GM18520 (cell line): ENCODE data around the gene FYTTD1.
"Not testable (repeated sequence)": the region's sequence is repeated elsewhere in the genome, so short reads cannot be mapped to it uniquely, and the experiment has no call there.

Experiments
- ATAC-seq: cut with Tn5 transposase; IDR thresholded peaks from one replicate; pipeline ENCODE4 v1.9.1; 2021; ENCODE audit not compliant: unreplicated experiment

Gene FYTTD1, protein sequence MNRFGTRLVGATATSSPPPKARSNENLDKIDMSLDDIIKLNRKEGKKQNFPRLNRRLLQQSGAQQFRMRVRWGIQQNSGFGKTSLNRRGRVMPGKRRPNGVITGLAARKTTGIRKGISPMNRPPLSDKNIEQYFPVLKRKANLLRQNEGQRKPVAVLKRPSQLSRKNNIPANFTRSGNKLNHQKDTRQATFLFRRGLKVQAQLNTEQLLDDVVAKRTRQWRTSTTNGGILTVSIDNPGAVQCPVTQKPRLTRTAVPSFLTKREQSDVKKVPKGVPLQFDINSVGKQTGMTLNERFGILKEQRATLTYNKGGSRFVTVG

DNA sequence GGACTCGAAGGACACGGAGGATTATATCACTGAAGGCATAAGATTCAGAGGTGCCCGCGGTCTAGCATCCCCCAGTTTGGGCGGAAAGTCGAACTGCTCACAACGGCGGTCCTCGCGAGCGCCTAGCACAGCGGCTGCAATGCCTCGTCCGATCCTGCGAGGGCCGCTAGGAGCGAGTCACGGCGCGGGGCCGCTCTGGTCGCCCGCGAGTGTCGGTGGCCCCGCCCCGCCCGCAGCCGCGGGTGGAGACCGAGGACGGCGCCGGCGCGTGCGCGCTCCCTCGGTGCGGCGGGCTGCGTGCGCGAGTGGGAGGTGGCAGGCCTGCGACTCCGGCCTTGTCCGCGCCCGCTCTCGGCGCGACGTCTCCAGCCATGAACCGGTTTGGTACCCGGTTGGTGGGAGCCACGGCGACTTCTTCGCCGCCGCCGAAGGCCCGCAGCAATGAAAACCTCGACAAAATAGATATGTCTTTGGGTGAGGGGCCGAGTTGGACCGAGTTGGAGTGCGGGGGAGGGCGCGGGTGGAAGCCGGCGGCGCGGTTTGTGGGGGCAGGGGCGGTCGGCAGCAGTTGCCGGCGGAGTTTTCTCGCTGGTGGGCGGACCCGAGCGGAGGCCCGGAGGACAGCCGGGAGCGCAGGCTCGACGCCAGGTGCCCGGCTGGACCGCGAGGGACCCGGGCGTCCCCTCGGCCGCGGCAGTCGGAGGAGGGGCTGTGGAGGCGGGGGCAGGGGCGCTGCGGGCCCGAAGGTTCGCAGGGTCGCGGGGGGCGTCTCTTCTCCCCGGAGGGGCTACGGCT, at the start of gene FYTTD1:
TSS of gene FYTTD1 (plus strand) at position 283 of the 795 bp plus-strand sequence. CDS start at position 372, 89 bp downstream.
- peak; percentile 64 for ATAC-seq

DNA sequence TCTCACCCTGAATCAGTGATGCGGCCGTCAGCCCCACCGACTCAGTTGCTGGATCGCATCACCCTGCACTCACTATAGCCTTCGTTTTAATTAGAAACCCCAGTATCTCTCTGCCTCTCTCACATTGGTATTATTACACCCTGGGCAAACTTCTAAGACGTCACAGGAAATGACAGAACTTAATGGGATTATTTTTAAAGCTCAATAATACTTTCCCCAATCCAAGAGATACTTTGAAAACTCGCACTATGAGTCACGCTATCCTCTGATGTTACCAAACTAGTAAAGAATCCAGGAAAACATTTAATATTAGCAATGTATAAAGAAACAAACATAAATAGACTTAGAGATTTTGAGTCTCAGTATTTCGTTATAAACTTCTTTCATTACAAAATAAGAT, 49.6 kb upstream of the FYTTD1 start:
- ATAC-seq, result no peak

DNA sequence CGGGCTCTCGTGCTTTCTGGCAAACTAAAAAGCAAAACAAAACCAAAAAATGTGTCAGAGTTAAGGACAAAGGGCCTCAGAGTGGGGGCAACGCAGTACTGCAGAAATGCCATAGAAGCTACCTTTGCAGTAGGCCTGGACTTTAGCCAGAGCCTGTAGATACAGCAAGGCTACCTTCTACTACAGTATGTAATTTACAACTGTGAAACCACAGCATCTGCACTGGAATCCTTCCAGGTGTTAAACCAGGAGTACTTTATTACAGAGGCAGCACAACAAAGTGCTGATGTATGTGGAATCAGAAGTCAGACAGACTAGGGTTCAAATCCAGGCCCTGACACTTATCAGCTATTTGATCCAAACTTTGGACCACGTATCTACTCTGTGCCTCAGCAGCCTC, 47.8 kb upstream of the FYTTD1 start:
- ATAC-seq, result no peak

DNA sequence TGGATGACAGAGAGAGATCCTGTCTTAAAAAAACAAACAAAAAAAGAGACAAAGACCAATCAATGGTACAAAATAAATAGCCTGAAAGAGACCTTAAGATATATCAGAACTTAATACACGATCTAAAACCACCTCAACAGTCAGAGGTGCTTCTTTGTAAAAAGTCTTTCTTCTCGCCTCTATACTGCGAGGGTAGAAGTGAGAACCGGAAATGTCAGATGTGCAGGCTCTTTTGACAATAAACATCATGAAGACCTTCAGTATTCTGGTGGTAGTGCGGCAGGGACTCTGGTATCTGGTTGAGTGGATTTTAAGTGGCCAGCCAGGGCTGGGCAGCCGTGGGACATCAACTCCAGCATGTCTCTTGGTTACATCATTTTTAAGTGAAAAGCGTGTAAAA, 43.0 kb upstream of the FYTTD1 start:
- ATAC-seq, result no peak

DNA sequence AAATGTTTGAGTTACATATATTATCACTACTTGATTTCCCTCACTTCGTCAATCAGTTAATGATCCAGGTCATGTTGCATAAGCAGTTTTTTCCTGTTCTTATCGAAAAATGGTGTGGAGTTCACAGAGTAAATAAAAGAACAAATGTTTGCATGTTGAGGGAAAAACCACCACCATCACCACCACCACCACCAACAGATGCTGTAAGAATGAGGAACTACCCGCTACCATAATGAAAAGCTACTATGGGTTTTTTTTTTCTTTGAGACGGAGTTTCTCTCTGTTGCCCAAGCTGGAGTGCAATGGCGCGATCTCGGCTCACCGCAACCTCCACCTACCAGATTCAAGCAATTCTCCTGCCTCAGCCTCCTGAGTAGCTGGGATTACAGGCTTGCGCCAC, 40.5 kb upstream of the FYTTD1 start:
- ATAC-seq, result no peak

DNA sequence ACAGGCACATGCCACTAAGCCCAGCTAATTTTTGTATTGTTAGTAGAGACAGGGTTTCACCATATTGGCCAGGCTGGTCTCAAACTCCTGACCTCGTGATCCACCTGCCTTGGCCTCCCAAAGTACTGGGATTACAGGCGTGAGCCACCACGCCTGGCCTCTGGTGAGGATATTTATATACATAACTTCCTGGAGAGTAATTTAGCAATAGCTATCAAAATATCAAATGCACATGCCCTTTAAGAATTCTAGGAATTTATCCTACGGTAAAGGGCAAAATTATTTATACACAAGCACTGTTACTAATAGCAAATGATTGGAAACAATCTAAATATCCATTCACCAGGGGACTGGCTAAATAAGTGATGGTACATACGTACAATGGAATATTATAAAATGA, 38.7 kb upstream of the FYTTD1 start:
- not testable (repeated sequence) for ATAC-seq

DNA sequence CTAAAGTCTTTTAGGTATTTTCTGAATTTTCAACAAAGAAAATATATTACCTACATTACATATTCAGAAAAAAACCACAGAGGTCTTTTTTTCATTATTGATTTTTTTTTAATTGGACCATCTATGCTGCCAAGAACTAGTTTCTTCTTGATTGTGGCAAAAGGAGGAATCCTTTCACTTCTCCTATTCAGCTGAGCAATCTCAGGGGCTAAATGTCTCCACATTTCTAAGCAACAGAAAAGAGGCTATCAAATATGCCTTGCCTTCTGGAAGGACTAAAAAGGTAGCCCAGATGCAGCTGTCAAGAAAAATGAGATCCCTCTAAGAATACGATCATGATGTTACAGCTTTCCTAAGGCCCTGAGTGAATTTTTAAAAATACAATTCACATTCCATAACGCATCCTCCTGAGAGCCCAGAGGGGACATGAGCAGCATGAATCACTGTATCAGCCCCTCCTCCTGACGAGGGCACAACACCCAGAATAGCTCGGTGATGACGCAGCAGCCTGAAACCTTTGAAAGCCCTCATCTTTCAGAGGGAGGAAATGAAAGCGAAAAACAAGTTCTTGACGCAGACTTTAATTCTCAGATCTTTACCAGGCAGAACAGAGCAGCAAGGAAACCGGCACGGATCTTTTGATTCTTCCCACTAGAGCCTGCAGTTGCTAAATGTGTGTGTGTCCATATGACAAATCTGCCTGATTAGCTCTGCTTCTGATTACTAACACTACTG, 37.5 kb upstream of the FYTTD1 start:
- ATAC-seq, result peak; percentile 83

DNA sequence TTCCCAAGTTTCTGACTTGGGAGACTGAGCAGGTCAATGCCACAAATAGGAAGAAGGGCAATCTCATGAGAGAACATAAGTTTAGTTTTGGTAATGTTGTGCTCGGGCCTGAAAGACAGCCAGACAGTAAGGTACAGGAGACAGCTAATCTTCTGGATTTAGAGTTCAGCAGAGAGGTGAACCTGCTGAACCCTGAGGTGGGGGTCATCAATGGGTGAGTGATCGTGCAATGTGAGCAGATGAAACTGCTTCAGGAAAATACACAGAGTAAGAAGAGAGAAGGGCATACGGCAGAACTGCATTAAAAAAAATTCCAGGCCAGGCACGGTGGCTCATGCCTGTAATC, 36.2 kb upstream of the FYTTD1 start:
- no peak for ATAC-seq

DNA sequence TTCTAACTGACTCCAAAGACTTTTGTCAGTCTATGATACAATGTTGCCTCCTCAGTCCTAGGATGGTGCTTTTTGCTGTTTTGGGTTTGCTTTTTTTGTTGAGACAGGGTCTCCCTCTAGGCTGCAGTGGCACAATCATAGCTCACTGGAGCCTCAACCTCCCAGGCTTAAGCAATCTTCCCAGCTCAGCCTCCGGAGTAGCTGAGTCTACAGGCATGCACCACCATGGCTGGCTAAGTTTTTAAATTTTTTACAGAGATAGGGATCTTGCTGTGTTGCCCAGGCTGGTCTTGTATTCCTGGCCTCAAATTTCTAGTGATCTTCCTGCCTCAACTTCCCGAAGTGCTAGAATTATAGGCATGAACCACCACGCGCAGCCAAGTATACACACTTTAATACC, 35.4 kb upstream of the FYTTD1 start:
- no peak for ATAC-seq

DNA sequence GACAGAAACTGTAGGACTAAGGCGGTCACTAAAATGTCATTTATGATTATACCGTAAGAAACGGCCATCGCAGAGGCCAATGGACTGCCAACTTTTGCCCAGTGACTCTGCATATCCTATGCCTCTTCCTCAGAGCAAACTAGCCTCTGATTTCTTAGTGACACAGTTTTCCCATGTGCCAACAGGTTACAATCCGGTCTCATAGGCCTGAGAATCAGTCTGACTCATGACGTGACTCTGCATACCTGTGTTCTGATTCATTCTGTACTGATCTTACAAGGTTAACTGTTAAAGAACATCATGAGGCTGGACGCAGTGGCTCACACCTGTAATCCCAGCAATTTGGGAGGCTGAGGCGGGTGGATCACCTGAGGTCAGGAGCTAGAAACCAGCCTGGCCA, 30.8 kb upstream of the FYTTD1 start:
- no peak for ATAC-seq

DNA sequence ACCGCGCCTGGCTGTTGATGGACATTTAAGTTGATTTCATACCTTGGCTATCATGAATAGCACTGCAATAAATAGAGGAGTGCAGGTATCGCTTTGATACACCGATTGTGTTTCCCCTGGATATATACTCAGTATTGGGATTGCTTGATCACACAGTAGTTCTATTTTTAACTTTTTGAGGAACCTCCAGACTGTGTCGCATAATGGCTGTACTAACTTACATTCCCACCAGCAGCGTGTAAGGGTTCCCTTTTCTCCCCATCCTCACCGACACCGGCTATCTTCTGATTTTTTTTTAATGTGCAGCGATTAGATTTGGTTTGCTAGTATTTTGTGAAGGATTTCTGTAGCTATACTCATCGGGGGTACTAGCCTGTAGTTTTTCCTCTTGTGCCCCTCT, 29.0 kb upstream of the FYTTD1 start:
- ATAC-seq, result no peak

DNA sequence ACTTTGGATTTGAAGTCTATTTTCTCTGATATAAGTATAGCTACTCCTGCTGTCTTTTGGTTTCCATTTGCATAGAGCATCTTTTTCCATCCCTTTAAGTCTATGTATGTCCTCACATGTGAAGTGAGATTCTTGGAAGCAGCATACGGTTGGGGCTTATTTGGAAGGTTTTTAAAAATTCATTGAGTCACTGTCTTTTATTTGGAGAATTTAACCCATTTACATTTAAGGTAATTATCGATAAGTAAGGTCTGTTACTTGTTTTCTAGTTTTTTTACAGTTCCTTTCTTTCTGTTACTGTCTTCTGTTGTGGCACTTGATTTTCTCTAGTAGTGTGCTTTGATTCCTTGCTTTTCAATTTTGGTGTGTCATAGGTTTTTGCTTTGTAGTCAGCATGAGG, 26.9 kb upstream of the FYTTD1 start:
- no peak for ATAC-seq

DNA sequence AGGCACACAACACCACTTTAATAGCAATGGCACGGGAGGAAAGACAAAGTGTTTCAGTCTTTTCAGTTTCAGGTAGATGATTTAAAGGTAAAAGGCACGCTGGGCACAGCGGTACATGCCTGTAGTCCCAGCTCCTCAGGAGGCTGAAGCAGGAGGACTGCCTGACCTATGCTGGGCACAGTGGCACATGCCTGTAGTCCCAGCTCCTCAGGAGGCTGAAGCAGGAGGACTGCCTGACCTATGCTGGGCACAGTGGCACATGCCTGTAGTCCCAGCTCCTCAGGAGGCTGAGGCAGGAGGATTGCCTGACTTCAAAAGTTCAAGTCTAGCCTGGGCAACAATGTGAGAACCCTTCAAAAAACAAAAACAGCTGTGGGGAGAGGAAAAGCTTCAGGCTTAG, 21.8 kb upstream of the FYTTD1 start:
- not testable (repeated sequence) for ATAC-seq

DNA sequence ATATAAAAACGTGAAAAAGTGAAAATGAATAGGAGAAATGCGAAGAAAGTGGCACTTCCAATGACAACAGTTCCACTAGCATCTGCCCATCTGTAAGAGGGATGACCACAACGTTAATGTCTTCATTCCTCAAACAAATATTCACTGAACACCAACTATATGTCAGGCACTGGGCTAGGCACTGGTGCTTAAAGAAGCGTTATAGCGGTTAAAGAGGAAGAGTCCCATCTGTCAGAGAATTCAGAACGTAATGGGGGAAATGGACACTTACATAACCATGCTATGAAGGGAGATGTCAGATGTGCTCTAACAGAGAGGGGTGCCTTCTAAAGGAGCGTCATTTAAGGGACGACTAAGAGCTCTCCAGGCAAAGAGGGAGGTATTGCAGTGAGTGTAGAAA, 21.2 kb upstream of the FYTTD1 start:
- ATAC-seq, result no peak

DNA sequence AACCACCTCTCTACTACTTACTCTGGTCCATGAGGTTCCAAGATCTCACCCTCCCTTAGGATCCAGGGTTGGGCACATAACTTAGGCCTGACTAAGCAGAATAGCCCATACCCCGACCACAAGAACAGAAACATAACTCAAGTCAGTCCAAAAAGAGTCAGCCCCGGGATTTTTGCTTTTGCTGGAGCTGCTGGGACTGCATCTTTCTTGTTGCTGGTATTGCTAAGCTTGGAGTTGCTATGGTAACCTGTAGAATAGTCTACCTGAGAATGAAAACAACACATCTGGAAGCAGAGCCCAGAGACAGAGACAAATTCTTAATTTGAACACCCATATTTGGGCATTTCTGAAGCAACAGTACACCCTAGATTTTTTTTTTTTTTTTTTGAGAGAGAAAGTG, 19.5 kb upstream of the FYTTD1 start:
- ATAC-seq, result no peak

DNA sequence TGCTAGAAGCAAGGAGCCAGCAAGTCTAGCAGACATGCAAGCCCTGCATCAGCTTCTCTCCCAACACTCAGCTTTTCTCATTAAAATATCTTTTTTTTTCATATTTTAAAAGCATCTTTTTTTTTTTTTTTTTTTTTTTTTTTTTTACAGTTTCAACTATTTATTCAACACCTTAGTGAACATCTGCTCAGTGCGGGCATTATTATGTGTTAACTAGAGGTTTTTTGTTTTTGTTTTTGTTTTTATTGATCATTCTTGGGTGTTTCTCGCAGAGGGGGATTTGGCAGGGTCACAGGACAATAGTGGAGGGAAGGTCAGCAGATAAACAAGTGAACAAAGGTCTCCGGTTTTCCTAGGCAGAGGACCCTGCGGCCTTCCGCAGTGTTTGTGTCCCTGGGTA, 18.9 kb upstream of the FYTTD1 start:
- ATAC-seq, result not testable (repeated sequence)

DNA sequence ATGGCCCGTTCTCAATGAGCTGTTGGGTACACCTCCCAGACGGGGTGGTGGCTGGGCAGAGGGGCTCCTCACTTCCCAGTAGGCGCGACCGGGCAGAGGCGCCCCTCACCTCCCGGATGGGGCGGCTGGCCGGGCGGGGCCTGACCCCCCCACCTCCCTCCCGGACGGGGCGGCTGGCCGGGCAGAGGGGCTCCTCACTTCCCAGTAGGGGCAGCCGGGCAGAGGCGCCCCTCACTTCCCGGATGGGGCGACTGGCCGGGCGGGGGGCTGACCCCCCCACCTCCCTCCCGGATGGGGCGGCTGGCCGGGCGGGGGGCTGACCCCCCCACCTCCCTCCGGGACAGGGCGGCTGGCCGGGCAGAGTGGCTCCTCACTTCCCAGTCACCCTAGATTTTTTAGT, 18.2 kb upstream of the FYTTD1 start:
- not testable (repeated sequence) for ATAC-seq

DNA sequence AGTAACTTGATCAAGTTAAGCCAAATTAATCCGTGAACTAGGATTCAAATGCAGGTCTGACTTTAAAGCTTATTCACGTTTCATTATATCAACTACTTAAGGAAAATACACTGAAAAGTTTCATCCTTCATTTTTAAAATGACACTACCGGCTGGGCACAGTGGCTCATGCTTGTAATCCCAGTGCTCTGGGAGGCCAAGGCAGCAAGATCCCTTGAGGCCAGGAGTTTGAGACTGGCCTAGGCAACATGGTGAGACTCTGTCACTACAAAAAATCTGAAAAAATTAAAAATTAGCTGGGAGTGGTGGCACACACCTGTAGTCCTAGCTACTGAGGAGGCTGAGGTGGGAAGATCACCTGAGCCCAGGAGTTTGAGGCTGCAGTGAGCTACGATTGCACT, 16.6 kb upstream of the FYTTD1 start:
- ATAC-seq, result no peak

DNA sequence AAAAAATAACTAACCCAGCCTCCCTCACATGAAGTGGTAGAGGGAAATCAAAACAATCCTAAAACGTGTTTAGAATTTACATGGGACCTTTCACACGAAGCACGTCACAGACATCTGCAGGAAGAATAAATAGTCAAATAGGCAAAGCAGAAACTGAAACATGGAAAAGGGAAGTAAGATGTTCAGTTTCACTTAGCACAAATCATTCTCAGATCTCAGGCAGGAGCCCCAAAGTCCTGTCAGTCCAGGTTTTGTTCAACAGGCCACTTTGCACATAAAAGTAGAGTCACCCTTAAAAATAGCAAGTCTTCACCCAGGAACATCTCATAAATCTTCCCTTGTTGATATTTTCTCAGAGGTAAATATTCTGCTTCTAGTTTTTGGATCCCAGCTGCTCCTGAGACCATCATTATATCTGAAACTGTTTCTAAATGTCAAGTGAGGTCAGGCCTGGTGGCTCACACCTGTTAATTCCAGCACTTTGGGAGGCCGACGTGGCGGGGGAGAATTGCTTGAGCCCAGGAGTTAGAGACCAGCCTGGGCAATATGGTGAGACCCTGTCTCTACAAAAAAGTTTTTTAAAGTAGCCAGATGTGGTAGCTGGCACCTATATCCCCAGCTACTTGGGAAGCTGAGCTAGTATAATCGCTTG, 14.9 kb upstream of the FYTTD1 start:
- peak; percentile 27 for ATAC-seq

DNA sequence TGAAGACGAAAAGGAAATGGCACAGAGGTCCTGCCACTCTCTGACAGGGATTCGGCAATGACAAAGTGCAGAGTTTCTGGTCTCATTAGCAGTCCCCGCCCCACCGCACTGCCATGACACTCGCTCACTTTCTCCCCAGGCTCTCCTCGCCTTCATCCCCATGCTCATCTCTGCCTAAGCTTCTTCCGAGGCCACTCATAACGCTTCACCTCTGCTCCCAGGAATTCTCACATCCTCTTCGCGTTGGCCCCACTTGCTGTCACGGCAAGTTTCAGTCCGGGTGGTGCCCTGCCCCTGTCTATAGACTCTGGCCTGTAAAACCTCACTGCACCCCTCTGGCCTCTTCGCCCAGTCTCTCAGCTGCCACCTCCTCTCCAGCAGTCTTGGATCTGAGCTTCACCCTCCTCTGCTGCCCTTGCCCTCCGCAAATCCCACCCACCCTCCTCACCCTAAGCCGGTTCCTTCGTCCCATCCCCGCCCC, 13.6 kb upstream of the FYTTD1 start:
- no peak for ATAC-seq
